ENCODE data around the gene IDI2.
"Not testable (repeated sequence)": the region's sequence is repeated elsewhere in the genome, so short reads cannot be mapped to it uniquely, and the experiment has no call there.

The IDI2 gene

DNA sequence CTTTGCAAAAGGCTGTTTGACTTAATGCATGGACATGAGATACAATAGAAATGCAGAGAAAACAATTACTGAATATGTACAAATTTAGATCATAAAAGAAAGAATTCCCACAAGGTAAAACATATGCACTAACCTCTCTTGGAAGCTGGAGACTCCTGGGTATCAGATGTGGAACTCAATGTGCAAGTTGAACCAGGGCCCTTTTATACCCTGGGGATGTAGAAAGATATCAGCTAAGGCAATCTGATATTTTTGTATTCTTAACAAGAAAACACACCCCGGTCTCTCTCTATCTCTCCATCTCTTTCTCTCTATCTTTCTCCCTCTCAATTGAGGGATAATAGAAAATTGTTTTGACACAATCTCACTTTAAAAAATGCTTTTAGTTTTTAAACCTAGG, at the start of gene IDI2:
IDI2 (minus strand) TSS at position 177 of the 400 bp plus-strand sequence. CDS start 1,136 bp downstream, outside the sequence.
- DNase-seq (ENCODE audit: extremely low read depth, low read depth): no peak
- TF ChIP-seq, protein P1, sequence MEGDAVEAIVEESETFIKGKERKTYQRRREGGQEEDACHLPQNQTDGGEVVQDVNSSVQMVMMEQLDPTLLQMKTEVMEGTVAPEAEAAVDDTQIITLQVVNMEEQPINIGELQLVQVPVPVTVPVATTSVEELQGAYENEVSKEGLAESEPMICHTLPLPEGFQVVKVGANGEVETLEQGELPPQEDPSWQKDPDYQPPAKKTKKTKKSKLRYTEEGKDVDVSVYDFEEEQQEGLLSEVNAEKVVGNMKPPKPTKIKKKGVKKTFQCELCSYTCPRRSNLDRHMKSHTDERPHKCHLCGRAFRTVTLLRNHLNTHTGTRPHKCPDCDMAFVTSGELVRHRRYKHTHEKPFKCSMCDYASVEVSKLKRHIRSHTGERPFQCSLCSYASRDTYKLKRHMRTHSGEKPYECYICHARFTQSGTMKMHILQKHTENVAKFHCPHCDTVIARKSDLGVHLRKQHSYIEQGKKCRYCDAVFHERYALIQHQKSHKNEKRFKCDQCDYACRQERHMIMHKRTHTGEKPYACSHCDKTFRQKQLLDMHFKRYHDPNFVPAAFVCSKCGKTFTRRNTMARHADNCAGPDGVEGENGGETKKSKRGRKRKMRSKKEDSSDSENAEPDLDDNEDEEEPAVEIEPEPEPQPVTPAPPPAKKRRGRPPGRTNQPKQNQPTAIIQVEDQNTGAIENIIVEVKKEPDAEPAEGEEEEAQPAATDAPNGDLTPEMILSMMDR (IDR thresholded peaks at IDR 0.05; ENCODE audit: low read depth, low read length): no peak

DNA sequence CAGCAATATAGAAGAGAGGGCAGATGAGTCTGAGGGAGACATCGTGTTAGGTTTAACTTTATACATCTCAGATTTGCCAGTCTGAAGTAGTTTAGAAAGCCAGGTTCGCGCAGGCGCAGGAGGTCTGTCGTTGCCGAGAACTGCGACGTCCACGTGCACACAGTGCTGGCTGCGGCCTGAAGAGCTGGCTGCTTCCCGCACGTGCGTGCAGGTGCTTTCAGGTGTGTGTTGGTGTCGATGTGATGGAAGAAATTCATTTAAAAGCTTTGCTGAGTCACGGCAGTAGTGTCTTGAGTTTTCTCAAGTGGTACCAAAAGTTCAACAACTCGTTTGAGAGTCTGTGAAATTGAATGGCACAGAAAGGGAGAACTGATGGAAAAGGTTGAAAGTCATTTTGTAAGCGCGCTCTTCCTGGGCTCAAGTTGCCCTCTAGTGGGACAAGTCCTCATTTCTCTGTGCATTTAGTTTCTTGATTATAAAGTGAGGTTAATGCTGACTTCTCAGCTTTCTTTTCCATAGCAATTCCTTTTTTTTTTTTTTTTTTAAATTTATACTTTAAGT, 49.2 kb upstream of the IDI2 start:
- no peak for DNase-seq (ENCODE audit: extremely low read depth, low read depth)
- TF ChIP-seq, protein P1 (IDR thresholded peaks at IDR 0.05; ENCODE audit: low read depth, low read length): no peak; the same call in 1 of the 2 replicates

DNA sequence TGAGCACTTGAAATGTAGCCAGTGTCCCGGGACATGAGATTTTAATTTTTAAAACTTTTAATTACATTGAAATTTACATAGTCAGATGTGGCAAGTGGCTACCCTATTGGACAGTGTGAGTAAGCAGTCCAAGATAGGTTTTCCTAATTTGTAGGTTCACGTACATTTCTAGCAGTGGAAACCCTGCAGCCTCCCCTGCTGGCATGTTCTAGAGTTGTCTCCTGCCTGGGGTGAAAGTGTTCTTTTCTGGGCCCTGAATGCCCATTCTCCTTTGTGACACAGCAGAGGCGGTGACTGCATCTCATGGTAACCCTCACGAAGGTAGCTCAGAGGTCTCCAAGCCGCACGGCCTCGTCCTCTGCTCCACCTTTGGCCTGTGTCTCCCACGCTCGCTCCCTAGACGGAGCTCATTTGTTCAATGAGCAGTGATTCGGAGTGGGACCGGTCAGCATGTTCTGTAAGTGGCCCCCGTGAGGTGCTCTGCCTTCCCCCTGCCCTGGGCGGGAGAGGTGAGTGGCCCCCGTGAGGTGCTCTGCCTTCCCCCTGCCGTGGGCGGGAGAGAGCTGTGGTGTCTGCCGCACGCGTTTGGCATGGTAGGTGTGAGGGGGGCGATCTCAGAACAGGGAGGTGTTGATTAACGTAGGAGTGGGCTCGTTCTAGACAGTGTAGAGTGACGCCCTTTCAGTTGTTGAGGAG, 48.5 kb upstream of the IDI2 start:
- DNase-seq (ENCODE audit: extremely low read depth, low read depth): no peak
- TF ChIP-seq, protein P1 (IDR thresholded peaks at IDR 0.05; ENCODE audit: low read depth, low read length): no peak

DNA sequence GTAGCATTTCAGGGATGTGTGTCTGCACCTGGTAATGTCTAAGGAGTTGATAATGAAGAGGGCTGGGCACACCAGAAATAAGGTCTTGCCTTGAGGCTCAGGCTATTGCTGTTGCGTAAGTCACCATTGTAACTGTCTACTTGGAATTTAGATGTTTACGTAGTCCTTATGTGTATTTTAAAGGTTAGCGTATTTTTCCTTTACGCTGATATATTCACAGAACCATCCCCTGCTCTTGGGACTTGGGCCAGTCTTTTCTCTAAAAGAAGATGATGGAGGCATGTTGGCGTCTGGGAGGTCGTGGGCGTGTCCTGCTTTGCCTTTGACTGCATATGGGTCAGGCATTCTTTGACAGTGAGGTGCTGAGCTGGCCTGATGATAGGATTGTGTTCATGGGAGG, 45.3 kb upstream of the IDI2 start:
- TF ChIP-seq, protein P1 (IDR thresholded peaks at IDR 0.05; ENCODE audit: low read depth, low read length): no peak
- DNase-seq (ENCODE audit: extremely low read depth, low read depth): no peak

DNA sequence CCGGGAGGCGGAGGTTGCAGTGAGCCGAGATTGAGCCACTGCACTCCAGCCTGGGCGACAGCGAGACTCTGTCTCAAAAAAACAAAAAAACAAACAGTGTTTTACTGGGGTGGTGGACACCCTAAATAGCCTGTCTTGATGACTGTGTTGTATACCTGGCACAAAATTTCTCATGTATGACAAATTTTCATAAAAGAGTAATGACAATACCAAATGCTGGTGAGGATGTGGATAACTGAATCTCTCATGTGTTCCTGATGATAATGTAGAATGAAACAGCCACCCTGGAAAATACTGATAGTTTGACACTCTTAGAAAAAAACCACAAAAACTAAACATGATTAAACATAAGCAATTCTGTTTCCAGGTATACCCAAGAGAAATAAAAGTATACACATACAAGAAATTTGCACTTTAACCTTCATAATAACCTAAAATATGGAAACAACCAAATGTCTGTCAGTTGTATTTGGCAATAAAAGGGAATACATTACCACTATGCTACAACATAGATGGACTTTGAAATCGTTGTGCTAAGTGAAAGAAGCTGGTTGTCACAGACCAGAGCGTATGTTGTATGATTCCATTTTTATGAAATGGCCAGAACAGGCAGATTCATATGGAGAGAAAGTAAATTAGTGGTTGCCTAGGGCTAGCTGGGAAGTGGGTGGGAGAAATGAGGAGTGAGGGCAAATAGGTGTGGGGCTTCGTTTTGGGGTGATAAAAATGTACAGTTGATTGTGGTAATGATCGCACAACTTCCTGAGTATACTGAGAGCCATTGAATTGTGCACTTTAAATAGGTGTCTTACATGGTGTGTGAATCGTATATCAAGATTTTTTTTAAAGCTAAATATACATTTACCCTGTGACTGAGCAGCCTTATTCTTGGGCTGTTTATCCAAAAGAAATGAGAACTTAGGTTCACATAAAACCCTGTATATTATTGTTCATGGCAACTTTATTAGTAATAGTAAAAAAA, 43.0 kb upstream of the IDI2 start:
- DNase-seq (ENCODE audit: extremely low read depth, low read depth): no peak
- TF ChIP-seq, protein P1 (IDR thresholded peaks at IDR 0.05; ENCODE audit: low read depth, low read length): no peak

DNA sequence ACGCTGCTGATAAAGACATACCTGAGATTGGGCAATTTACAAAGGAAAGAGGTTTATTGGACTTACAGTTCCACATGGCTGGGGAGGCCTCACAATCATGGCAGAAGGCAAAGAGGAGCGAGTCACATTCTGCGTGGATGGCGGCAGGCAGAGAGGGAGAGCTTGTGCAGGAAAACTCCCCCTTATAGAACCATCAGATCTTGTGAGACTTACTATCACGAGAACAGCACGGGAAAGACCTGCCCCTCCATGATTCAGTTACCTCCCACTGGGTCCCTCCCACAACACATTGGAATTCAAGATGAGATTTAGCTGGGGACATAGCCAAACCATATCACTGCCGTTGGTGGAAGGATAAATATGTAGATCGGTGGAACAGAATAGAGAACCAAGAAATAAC, 41.1 kb upstream of the IDI2 start:
- not testable (repeated sequence) for DNase-seq (ENCODE audit: extremely low read depth, low read depth)

DNA sequence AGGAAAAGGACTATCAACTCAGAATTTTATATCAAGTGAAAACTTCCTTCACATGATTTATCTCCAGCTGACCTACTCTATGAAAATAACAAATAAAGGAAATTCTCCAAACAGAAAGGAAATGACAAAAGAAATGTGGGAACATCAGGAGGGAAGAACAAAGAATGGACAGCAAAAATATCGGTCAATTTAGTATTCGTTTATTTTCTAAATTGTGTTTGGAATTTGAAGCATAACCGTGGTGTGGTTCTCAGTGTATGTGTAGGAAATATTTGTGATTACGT, 39.2 kb upstream of the IDI2 start:
- TF ChIP-seq, protein P1 (IDR thresholded peaks at IDR 0.05; ENCODE audit: low read depth, low read length): no peak
- DNase-seq (ENCODE audit: extremely low read depth, low read depth): no peak

All from AG09319 (cell line).